Brain microvascular endothelial cell (primary cell): ENCODE data around the gene AHRR.
"Not testable (repeated sequence)": the region's sequence is repeated elsewhere in the genome, so short reads cannot be mapped to it uniquely, and the experiment has no call there.

Source experiments
- DNase-seq: peaks from one replicate; pipeline ENCODE4 v3.0.0-alpha.2; 2020
- H3K27ac ChIP-seq: fragments of 250-450 bp; sonication (Bioruptor Pico); 2 replicates; pipeline ENCODE4 v1.5.1; 2020; ENCODE audit warnings: mild to moderate bottlenecking, moderate library complexity
- H3K27me3 ChIP-seq: fragments of 250-450 bp; sonication (Bioruptor Pico); replicated peaks from 2 replicates; pipeline ENCODE4 v1.5.1; 2020; ENCODE audit warnings: mild to moderate bottlenecking
- H3K36me3 ChIP-seq: fragments of 250-450 bp; sonication (Bioruptor Pico); replicated peaks from 2 replicates; pipeline ENCODE4 v1.5.1; 2020; ENCODE audit warnings: mild to moderate bottlenecking
- H3K4me3 ChIP-seq: 2 replicates; pipeline ENCODE4 v1.5.1; 2011; ENCODE audit warnings: low read depth, mild to moderate bottlenecking, control low read depth, low read length, moderate library complexity
- CTCF ChIP-seq: IDR thresholded peaks from 2 replicates; pipeline ENCODE4 v1.5.1; 2011; ENCODE audit warnings: low read depth, mild to moderate bottlenecking, moderate library complexity, low read length, control low read depth, inconsistent platforms; ENCODE audit errors: missing control alignments
- in situ Hi-C: cut with HindIII; loops from 2 replicates; pipeline ENCODE4 v1.10.0; 2017; ENCODE audit warnings: low sequenced_read_pairs, low pct_ligation_motif_present

Gene AHRR

GRCh38 chr5:407051-407450 lies 85.5 kb downstream of the AHRR start:
- Histone ChIP-seq H3K36me3 (no peaks in the 10 kb centered on the region), H3K27ac (no peak overlapping the region), H3K4me3 (no peak overlapping the region), H3K27me3 (no peaks in the 10 kb centered on the region)
- TF ChIP-seq CTCF: no peak
- in situ Hi-C loops: no loop called here
- no peak for DNase-seq

GRCh38 chr5:407801-408268 lies 86.3 kb downstream of the AHRR start:
- no peaks in the 10 kb centered on the region for H3K36me3 ChIP-seq
- no peaks in the 10 kb centered on the region for H3K27me3 ChIP-seq
- no peak overlapping the region for H3K4me3 ChIP-seq
- no peak for DNase-seq
- in situ Hi-C loops: no loop called here
- H3K27ac ChIP-seq: no peak overlapping the region
- TF ChIP-seq CTCF: no peak

GRCh38 chr5:410911-411517 lies 89.5 kb downstream of the AHRR start:
- no peak for DNase-seq
- in situ Hi-C loops: no loop called here
- Histone ChIP-seq H3K36me3 (no peaks in the 10 kb centered on the region), H3K27ac (no peak overlapping the region), H3K27me3 (no peaks in the 10 kb centered on the region), H3K4me3 (no peak overlapping the region)
- no peak for TF ChIP-seq CTCF

- H3K27ac ChIP-seq: no peak overlapping the region
- no peak overlapping the region for H3K4me3 ChIP-seq
- in situ Hi-C loops: no loop called here
- DNase-seq: no peak
- no peaks in the 10 kb centered on the region for H3K27me3 ChIP-seq
- TF ChIP-seq CTCF: no peak
- H3K36me3 ChIP-seq: no peaks in the 10 kb centered on the region
Observed at GRCh38 chr5:411728-412127, 90.2 kb downstream of the AHRR start.

- H3K4me3 ChIP-seq, in situ Hi-C loops, DNase-seq, H3K27me3 ChIP-seq, H3K27ac ChIP-seq, H3K36me3 ChIP-seq: not testable (repeated sequence)
Observed at GRCh38 chr5:414991-415927, 93.7 kb downstream of the AHRR start.

GRCh38 chr5:415928-416635 lies 94.6 kb downstream of the AHRR start:
- no peak for DNase-seq
- Histone ChIP-seq H3K27ac (no peak overlapping the region), H3K36me3 (no peaks in the 10 kb centered on the region), H3K27me3 (no peaks in the 10 kb centered on the region), H3K4me3 (no peak overlapping the region)
- no peak for TF ChIP-seq CTCF
- in situ Hi-C loops: no loop called here
